GM10248 (cell line): ENCODE results near the gene ATP1A4.
A peak's percentile ranks its signal among the peaks of the same experiment; 100 is the strongest.

Experiments
- CTCF ChIA-PET: fragments of 300-600 bp; sonication (Branson Sonifier 250); formaldehyde crosslinking; extraction: SDS; loops from one replicate; lab custom pipeline; 2021; ENCODE audit warnings: antibody characterized with exemption; lab: Yijun Ruan, JAX
- POLR2A ChIA-PET: fragments of 350-650 bp; sonication (Branson Sonifier 250); formaldehyde crosslinking; extraction: SDS; loops from one replicate; lab custom pipeline; 2020; ENCODE audit warnings: antibody characterized with exemption; lab: Yijun Ruan, JAX
- DNase-seq: peaks from one replicate; pipeline ENCODE4 v3.0.0; 2012; ENCODE audit errors: extremely low spot score
- TF ChIP-seq, protein P1 (sequence below): IDR thresholded peaks from 2 replicates; pipeline ENCODE4 v1.5.1; 2012; ENCODE audit warnings: mild to moderate bottlenecking, low read depth; ENCODE audit errors: extremely low read depth, missing control alignments, control extremely low read depth

ATP1A4 gene

GRCh38 chr1:160194737-160195059 lies 43.3 kb downstream of the ATP1A4 start:
- no peak for DNase-seq
- POLR2A ChIA-PET = no interaction called here
- TF ChIP-seq, protein P1, sequence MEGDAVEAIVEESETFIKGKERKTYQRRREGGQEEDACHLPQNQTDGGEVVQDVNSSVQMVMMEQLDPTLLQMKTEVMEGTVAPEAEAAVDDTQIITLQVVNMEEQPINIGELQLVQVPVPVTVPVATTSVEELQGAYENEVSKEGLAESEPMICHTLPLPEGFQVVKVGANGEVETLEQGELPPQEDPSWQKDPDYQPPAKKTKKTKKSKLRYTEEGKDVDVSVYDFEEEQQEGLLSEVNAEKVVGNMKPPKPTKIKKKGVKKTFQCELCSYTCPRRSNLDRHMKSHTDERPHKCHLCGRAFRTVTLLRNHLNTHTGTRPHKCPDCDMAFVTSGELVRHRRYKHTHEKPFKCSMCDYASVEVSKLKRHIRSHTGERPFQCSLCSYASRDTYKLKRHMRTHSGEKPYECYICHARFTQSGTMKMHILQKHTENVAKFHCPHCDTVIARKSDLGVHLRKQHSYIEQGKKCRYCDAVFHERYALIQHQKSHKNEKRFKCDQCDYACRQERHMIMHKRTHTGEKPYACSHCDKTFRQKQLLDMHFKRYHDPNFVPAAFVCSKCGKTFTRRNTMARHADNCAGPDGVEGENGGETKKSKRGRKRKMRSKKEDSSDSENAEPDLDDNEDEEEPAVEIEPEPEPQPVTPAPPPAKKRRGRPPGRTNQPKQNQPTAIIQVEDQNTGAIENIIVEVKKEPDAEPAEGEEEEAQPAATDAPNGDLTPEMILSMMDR = no peak
- CTCF ChIA-PET = interaction anchor here (1.4 to 2.7 kb wide), 3 partner anchors 57 to 424 kb away, joined by 4 to 14 read pairs (median 11); no protein-coding TSS in a partner anchor

DNA sequence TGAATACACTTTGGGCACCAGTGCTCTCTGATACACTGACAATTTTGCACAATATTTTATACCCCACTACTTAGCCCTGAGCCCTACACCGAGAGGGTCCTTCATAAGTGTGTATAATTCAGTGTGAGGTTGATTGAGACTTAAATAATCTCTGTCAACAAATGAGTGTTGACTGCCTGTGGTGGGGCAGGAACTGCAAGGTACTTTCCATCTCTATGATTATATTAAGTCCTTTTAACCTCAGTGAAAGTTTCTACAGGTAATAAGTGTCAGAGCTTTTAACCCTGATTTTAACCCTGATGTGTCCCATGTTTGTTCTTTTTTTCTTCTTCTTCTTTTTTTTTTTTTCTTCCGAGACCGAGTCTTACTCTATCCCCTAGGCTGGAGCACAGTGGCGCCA lies 44.7 kb downstream of the ATP1A4 start:
- POLR2A ChIA-PET = no interaction called here
- TF ChIP-seq, protein P1 = no peak
- CTCF ChIA-PET = interaction anchor here (1.0 to 2.7 kb wide), 7 partner anchors 9 to 422 kb away, joined by 3 to 14 read pairs (median 4); no protein-coding TSS in a partner anchor
- DNase-seq = no peak

- DNase-seq = no peak
- TF ChIP-seq, protein P1 = no peak
- CTCF ChIA-PET = interaction anchor here (2.0 to 2.9 kb wide), 3 partner anchors 29 to 95 kb away, joined by 5 to 15 read pairs (median 14); no protein-coding TSS in a partner anchor
- POLR2A ChIA-PET = no interaction called here
Measured at GRCh38 chr1:160197231-160197630, 45.8 kb downstream of the ATP1A4 start.

DNA sequence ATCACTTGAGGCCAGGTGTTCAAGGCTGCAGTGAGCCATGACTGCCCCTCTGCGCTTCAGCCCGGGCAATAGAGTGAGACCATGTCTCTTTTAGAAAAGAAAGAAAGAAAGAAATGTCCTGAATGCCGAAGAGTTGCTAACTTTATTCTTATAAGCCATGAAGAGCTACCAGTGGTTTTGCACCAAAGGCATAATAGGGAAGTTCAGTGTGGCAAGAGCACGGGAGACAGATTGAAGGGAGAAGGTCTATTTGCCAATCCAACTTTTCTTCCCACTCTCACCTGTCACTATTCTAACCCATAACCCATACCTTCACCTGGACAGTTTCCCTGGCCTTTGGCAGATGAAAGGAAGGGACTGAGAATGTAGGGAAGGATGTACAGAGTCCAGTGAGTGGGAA lies 49.4 kb downstream of the ATP1A4 start:
- ChIA-PET CTCF (interaction anchor here (1.1 to 12.2 kb wide), 7 partner anchors 10 to 176 kb away, joined by 3 to 134 read pairs (median 17); partner anchors contain the start of gene CASQ1), POLR2A (no interaction called here)
- no peak for DNase-seq
- TF ChIP-seq, protein P1 = no peak

DNA sequence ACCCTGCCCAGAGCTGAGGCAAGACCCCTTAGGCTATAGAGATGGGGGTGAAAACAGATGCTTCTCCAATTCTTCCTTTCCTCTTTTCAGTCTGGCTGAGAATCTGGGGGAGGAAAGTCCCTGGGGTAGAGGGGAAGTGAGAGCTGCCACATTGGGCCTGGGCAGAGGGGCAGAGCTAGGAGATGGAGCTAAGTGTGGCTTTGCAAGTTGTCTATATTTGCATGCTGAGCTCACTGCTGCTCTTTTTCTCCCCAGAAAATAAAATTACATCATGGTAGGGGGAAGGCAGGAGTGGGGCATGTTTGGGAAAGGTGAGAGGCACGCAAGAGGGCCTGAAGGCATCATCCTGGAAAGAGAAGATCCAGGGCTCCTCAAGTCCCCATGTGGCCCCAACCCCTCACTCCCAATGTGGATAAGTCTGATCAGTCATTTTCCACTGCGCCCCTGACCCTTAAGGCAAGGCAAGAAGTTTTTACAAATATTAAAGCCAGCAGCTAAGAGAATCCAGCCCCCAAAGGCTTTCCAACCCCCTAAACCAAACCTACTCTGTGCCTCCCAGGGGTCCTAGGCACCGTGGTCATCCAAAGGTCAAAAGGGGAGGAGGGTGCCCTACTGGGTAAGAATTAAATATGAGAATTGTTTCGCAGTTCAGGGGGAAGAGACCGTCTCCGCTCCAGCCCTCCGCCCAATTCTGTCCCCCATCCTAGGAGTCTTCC lies 53.3 kb downstream of the ATP1A4 start:
- TF ChIP-seq, protein P1 = no peak
- peak; percentile 68 for DNase-seq
- POLR2A ChIA-PET = no interaction called here
- CTCF ChIA-PET = interaction anchor here (0.7 to 12.2 kb wide), 7 partner anchors 11 to 402 kb away, joined by 3 to 134 read pairs (median 3); partner anchors contain the start of gene CASQ1

DNA sequence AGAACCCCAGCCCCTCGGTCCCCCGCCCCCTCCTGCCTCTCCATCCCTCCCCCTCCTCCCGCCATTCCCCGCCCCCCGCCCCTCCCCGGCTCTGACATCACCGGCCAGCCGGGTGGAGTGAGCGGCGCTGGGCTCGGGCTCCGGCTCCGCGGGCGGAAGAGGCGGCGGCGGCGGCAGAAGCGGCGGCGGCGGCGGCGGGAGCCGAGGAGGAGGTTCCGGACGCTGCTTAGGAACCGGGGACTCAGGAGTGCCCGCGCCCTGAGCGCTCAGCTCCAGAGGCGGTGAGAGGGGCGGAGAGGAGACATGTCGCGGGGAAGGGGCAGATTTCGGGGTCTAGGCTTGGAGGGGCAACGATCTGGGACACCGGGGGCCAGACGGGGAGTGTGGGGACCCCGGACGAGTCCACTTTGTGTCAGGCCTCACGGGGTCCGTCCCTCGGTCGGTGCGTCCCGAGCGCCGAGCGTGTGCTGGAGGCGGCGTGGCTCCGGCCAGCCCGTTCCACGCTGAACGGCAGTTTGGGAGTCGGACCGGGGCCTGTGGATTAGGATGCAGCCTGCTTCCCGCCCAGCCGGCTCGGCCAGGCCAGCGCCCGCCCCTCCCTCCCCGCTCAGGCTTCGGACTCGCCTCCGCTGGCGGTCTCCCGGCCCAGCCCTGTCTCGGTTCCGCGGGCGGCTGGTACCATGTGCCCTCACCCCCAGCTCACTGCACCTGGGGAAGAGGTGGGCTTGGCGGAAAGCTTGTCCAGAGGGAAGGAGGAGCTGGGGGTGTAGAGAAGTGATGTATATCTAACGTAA lies 54.0 kb downstream of the ATP1A4 start, which contains the start of gene PEA15:
PEA15 (plus strand) TSS at position 143 of the 794 bp plus-strand sequence. CDS start 6,161 bp downstream, outside the sequence.
- ChIA-PET POLR2A (no interaction called here), CTCF (interaction anchor here (1.3 to 12.2 kb wide), 4 partner anchors 10 to 402 kb away, joined by 3 to 134 read pairs (median 28); partner anchors contain the start of gene CASQ1)
- TF ChIP-seq, protein P1 = no peak
- DNase-seq = peak; percentile 89
